Ishikawa (cell line): ENCODE data around the gene SLC48A1.

Experiments
- CREB1 ChIP-seq: IDR thresholded peaks from 2 replicates; pipeline ENCODE4 v1.6.1; 2012; ENCODE audit warnings: low read depth
- NFIC ChIP-seq: IDR thresholded peaks from 2 replicates; pipeline ENCODE4 v1.6.1; 2012
- USF1 ChIP-seq: IDR thresholded peaks from 2 replicates; pipeline ENCODE4 v1.6.1; 2012

- TF ChIP-seq CREB1 = no peak
- no peak for TF ChIP-seq USF1
- TF ChIP-seq NFIC = no peak
Observed at GRCh38 chr12:47785036-47785886, 12.2 kb downstream of the SLC48A1 start.
